GM18502 (cell line): ENCODE measurements around the gene HNRNPA1.
"Not testable (repeated sequence)": the region's sequence is repeated elsewhere in the genome, so short reads cannot be mapped to it uniquely, and the experiment has no call there.

ENCODE experiments used
- ATAC-seq: cut with Tn5 transposase; IDR thresholded peaks from one replicate; pipeline ENCODE4 v1.9.1; 2021; ENCODE audit warnings: mild to moderate bottlenecking; ENCODE audit not compliant: unreplicated experiment, poor library complexity

HNRNPA1 gene

DNA sequence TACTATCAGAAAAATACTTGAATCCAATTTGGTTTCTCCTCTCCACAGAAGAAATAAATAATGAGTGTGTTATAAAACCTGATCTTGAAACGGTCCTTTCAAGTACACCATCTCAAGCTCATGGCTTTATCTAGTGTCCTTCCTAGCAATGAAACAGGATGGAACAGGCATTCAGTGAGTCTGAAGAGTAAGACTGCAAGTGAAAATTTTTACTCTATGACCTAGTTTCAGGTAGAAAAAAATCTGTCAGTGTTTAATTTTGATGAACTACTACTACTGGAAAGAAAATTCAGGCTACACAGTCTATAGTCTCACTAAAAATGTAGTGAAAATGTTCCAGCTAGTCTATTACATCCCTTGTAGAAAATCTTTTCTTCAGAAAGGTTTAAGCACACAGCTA is 8.3 kb upstream of the HNRNPA1 start:
- ATAC-seq: no peak

DNA sequence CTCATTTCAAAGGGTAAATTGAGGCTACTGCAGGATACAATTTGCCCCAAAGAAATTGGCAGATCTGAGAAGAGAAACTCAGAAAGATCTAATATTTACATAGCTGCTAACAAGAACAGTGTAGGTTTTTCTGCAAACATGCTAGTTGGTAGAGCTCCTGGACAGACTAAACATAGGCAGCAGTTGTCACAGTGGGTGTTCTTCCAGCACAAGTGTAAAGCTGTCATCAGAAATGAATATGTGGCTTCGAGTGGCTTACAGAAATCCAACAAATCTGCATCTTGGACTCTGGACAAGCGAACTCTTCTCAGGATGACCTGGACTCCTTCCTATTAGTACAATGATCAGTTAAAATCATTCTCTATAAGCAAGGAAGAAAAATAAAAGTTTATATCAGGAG is 6.5 kb upstream of the HNRNPA1 start:
- no peak for ATAC-seq

DNA sequence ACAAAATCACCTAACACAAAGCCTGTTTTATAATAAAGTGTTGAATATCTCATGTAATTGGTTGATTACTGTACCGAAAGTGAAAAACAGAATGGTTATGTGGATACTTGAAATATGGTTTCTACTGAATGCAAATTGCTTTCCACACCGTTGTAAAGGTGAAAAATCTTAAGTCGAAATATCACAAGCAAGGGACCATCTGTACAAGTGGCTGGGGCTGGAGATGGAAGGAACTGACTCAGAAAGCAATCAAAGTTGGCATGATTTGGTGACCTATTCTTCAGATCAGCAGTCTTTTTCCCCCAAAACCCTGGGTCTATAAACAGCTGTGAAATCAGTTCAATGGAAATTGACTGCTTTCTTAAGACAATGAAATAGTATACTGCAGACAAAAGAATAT is 4.2 kb upstream of the HNRNPA1 start:
- no peak for ATAC-seq

DNA sequence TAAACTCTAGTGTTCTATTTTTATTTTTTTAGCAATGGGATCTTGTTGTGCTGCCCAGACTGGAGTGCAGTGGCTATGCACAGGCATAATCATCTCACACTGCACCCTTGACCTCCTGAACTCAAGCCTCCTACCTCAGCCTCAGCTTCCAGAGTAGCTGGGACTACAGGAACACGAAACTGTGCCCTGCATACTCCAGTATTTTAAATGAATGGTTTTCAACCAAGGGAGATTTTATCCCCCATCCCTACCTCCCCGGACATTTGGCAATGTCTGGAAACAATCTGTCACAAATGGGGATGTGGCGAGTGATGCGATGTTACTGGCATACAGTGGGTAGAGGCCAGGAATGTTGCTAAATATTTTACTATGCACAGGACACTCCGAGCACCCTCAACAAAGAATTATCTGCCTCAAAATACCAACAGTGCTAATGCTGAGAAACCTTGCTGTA is 2.7 kb upstream of the HNRNPA1 start:
- ATAC-seq: no peak

DNA sequence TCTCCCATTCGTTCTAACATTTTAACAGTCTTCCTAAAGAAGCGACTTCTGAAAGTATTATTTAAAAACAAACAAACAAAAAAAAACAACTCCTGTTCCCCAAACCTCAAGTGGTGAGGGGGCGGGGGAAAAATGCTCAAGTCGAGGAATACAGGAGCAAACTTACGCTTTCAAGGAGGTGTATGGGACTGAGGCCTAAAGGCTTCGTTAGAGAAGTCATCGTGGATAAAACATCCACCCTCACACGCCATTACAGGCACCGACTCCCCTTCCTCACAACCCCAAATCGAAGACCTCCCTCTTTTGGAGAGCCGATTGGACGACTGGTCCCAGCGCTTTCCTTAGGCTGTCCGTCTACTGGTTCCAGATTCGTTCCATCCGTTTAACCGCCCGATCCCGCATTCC is 1.3 kb upstream of the HNRNPA1 start:
- no peak for ATAC-seq

DNA sequence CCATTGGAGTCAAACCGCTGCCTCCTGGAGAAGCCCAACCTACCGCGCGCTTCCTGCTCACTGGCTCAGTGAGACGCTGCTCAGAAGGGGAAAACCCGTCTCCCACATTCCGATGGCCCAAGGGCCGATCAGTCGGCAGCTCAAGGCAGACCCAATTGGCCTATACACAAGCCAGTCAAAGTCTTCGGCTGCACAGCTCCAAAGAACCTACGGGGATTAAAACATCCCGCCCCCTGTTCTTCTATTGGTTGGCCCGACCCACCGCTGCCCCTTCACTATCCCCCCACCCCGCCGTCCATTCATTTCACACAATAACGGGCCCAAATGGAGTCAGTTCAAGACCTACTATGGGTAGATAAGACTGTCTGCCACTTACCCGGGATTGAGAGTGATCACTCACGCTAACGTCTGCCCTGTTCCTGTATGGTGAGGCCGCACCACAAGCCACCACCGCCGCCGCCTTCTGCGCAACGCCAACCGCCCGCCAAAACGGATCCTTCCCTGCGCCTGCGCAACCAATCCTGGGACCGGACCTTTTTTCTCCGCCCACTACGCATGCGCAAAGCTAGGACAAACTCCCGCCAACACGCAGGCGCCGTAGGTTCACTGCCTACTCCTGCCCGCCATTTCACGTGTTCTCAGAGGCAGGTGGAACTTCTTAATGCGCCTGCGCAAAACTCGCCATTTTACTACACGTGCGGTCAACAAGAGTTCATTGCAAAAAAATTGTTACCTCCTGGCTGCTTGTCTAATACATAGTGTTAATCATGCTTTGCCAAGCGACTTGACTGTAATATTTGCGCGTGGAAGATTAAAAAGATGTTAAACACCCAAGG is 676 bp upstream of the HNRNPA1 start, which contains the start of gene CBX5:
Gene CBX5, minus strand, starts transcription at position 491 of the 836 bp plus-strand sequence. CDS start 22,472 bp downstream, outside the sequence.
- ATAC-seq: peak; percentile 76

DNA sequence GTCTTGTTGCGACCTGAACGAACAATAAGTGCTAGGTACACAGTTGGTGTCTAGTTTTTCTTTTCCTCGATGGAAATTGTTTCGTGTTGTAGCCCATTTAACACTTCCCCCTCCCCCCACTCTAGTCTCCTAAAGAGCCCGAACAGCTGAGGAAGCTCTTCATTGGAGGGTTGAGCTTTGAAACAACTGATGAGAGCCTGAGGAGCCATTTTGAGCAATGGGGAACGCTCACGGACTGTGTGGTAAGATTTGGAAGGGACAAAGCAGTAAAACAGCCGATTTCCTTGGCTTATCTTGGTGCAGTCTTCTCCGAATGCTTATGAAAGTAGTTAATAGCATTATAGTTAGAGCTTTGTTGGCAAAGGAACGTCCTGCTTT is 724 bp downstream of the HNRNPA1 start:
- ATAC-seq: not testable (repeated sequence)

DNA sequence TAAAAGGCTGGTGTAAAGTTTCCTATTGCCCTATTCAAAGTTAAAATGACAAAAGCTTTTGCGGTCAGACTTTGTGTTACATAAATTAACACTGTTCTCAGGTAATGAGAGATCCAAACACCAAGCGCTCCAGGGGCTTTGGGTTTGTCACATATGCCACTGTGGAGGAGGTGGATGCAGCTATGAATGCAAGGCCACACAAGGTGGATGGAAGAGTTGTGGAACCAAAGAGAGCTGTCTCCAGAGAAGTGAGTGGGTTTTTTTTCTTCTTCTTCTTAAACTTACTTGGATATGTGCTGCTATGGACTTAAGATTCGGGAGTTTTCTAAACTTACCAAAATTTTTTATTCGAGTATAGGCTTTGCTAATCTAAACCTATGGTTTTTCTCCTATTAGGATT is 1.2 kb downstream of the HNRNPA1 start:
- not testable (repeated sequence) for ATAC-seq

DNA sequence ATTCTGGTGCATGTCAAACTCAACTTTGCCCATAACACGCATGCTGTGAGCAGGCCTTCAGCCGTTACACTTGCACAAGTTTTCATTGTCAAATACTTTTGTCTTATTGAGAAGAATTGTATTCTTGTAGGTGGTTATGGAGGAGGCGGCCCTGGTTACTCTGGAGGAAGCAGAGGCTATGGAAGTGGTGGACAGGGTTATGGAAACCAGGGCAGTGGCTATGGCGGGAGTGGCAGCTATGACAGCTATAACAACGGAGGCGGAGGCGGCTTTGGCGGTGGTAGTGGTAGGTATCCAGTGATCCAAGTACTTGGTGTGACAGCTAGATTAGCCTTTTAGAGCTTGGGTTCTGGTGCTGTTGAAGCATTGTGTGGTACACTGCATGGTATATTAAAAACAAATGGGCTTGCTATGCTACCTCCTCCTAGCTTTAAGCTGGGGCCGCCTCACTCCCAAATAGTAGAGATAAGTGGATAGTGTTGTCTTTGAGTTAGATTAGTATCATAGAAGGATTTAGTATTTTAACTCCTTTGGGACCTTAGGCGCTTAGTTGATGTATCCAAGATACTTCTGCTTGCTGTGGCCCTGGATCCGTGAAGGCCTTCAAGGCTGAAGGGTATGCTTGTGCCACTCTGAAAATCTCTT is 2.5 kb downstream of the HNRNPA1 start:
- ATAC-seq: no peak

DNA sequence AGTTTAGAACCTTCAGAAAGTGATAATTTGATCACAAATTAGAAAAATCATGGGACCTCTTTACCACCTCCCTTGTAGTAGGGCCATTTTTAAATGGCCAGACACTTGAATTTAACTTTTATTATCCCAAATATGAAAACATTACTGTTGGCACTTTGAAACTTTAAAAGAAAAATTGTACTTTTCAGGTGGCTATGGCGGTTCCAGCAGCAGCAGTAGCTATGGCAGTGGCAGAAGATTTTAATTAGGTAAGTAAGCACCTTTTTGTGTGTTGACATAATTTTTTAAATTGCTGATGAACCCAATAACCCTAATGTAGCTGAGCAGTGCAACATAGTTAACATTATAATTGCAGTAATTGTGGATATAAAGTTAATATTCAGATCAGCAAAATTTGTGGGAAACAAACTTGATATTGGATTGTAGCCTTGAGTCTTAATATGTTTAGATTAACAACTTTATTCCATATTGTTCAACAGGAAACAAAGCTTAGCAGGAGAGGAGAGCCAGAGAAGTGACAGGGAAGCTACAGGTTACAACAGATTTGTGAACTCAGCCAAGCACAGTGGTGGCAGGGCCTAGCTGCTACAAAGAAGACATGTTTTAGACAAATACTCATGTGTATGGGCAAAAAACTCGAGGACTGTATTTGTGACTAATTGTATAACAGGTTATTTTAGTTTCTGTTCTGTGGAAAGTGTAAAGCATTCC is 3.7 kb downstream of the HNRNPA1 start:
- ATAC-seq: not testable (repeated sequence)

DNA sequence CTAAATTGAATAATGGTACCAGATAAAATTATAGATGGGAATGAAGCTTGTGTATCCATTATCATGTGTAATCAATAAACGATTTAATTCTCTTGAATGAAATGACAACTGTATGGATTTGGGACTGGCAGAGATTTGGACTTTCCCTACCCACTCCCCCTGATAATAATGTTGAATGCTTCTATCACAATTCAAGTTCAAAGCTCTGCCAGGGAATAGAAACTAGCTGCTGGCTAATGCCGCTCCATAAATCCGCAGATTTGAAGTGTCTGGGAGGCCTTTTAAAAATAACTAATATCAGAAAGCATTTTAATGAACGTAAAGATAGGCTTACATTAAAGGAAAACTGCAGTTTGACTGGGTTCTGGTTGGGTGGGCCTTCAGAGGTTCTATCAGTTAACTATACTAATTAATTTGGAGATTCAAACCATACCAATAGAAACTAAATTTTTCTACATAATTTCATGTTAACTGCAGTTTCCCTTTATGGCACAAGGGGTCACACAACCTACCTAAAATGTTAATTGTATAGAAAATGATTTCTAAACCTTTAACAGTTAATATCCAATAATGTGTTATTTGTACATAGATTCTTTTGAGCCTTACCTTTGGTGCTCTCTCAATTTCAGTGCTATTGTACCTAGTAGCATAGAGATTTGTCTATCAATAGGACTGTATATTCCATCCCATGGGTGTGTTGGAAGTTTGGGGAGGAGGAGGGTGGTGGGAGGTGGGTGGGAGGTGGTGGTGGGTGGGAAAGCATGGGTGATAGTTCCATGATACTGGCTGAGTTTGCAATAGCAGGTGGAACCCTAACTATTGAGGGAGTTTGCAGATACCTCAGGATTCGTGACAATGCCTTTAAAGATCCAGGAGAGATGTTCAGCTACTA is 4.9 kb downstream of the HNRNPA1 start:
- ATAC-seq: no peak

DNA sequence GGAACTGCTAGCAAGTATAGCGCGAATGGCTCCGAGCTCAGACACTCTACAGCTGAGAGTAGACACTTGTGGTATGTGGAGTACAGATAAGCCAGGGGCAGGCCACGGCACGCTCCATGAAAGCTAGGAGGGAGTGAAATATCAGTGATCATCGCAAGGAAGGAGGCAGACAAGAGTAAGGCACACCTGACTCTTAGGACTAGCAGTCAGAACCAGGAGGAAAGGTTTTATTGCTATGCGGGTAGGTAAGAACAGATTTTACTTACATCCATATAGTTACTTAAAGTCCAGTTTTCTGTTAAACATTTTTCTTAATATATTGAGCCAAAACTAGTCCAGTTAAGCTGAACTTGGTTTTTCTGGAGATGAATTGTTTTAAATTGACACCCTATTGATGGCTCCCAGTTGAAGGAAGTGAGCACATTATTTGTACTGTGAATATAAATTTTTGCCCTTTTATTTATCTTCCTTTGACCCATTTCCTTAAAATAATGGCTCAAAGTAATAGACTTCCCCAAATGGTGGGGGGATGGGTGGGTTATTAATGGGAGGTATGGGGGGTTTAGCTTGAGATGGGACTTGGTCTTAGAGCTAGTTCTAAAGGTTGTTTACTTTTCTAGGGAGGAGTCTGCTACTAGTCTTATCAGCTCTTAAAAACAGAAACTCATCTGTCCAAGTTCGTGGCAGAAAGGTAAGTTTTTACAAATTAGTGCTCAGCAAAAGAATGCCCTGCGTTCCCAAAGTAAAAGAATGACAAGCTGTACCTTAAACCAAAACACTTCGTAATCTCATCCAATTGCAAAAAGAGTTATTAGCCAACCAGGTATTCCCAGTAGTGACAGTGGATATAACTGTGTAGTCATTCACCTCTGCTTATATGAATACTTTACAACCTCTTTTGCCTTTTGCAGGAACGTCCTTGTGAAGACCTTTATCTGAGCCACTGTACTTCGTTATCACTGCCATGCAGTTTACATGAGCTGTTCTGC is 5.8 kb downstream of the HNRNPA1 start:
- no peak for ATAC-seq

DNA sequence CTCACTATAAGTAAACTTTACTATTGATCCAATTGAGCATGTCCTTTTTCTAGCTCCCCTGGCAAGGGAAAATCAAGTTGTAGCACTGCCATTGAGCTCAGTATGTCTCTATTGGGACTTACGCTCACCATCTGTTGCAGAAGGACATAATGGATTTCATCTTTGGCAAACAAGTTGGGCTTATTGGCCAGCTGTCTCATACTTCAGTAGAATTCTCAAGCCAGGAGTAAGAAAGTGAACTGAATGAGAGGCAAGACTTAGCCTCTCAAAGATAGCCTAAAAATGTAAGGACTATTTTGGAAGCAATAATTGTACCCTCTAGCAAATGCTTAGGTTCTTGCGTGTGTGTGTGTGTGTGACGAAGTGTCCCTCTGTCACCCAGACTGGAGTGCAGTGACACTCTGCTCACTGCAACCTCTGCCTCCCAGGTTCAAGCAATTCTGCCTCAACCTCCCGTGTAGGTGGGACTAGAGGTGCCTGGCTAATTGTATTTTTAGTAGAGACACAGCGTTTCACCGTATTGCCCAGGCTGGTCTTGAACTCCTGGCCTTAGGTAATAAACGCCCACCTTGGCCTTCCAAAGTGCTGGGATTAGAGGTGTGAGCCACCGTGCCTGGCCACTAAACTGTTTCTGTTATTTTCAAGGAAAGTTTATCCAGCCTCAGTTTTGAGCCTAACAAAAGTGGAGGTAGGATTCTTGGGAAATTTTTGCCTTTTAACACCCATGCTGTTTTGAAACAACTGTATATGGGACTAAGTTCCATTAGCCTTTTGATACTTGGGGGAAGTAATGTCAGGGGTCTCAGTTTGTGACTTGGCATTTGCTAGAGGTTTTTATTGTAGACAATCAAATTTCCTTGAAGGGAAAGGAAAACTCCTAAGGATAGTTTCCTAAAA is 7.0 kb downstream of the HNRNPA1 start:
- no peak for ATAC-seq

DNA sequence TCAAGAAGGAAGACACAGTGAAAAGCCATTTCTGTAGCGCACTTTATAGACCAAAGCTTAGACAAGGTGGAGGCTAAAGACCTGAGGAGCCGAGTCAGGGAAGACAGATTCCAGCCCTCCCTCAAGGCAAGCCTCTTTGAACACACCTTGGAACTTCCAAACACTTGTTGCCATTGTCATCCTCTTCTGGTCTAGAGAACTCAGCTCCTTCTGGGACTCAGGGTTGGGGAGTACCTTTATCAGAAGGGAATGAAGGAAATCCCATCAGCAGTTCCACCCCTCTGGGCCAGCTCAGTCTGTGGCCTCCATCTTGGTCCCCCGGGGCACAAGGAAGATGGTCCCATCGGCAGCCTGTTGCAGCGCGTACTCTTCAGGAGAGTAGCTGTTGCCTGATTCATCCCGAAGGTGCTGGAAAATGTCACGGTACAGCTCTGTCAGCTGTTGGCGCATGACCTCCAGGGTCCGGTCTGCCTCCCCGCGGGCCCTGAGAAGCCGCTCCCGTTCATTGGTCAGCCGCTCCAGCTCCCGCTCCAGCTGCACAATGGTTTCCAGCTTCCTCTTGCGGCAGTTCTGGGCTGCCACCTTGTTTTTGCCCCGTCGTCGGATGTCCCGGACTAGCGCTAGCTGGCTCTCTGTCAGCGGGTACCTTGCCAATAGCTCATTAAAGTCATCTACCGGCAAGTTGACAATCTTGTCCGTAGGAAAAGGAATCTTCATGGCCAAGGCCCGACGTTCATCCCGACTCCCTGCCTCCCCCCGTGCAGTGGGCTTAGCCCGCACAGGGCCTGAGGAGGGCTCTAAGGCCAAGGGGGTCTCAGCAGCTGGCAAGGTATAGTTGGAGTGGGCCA is 11.8 kb downstream of the HNRNPA1 start:
- no peak for ATAC-seq

DNA sequence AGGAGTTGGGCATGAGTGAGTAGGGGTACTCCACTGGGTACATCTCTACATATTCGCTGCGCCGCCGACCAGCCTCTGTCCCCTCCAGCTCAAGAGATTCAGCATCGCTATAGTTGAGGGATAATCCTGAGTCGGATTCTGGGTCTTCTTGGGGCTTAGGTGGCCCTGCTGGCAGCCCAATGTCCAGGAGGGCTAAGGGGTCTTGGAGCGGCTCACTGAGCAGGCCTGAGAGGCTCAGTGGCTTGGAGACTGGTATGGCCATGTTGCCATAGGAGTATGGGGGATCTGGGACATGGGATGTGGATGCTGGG is 12.4 kb downstream of the HNRNPA1 start:
- no peak for ATAC-seq

DNA sequence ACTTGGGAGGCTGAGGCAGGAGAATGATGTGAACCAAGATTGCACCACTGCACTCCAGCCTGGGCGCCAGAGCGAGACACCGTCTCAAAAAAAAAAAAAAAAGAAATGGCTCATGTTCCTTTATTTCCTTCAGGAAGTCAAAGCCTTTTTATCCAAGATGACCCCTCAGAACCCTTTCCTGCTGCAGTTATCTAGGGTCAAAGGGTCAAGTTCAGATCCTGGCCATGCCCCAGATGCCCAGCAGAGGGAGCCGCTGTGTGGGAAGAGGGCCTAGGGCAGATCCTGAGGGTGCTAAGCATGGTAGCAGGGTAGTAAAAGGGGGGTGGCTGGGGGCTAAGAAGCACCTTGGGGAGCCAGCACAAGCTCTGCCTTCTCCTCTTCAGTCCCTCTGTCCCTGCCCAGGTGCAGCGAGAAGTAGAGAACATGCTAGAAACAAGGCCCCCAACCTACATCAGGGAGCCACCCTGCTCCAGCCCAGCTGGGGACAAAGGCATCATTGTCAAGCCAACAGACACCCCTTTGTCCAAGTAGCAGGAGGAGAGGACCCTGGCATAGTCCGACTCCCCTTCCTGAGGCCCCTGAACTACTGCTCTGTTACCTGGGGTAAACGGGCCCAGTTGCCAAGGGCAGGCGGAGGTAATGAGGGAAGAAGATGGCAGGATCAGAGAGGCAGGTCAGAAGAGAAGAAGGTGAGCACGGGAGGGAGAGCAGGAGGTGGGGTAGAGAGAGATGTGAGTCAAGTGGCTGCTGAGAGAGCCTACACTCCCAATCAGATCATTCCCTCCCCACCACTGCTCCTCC is 13.8 kb downstream of the HNRNPA1 start:
- peak; percentile 54 for ATAC-seq
